Transverse colon (tissue), 4 donors: ENCODE measurements around the gene PERM1. TPM values are rescaled to one million over a fixed set of nuclear protein-coding genes. Genes with fewer than 3 reads are reported as not detected.
"Not testable (repeated sequence)": the region's sequence is repeated elsewhere in the genome, so short reads cannot be mapped to it uniquely, and the experiment has no call there.

ENCODE experiments used
- DNase-seq: peaks from one replicate; pipeline ENCODE4 v3.0.0-alpha.2; 2019
- H3K27ac ChIP-seq, 4 donors: fragments of 200-600 bp; sonication (generic); 2 replicates each; pipeline ENCODE4 v1.5.1; 2016 to 2018; ENCODE audit warnings: inconsistent platforms in 4 of 4
- H3K27me3 ChIP-seq: fragments of 200-600 bp; sonication (generic); 2 replicates; pipeline ENCODE4 v1.5.1; 2017; ENCODE audit warnings: inconsistent platforms
- H3K36me3 ChIP-seq, 4 donors: fragments of 200-600 bp; sonication (generic); 2 replicates each; pipeline ENCODE4 v1.5.1; 2017 to 2019; ENCODE audit warnings: inconsistent platforms in 4 of 4
- H3K4me1 ChIP-seq, 4 donors: fragments of 200-600 bp; sonication (generic); 2 replicates each; pipeline ENCODE4 v1.5.1; 2017 to 2020; ENCODE audit warnings: inconsistent platforms in 4 of 4
- H3K4me3 ChIP-seq, 4 donors: fragments of 200-600 bp; sonication (generic); 1 replicate in 1 of 4; 2 replicates in 3 of 4; pipeline versions ENCODE4 v1.5.1 to v1.6.1; 2017 to 2019; ENCODE audit warnings: inconsistent platforms in 4 of 4
- H3K9me3 ChIP-seq, 2 donors: fragments of 200-600 bp; sonication (generic); 2 replicates each; pipeline ENCODE4 v1.5.1; 2017 to 2019; ENCODE audit warnings: inconsistent platforms in 2 of 2
- EP300 ChIP-seq: sonication (generic); formaldehyde crosslinking; IDR thresholded peaks from one replicate; pipeline ENCODE4 v1.6.1; 2017; ENCODE audit warnings: antibody characterized with exemption, low read depth
- POLR2A ChIP-seq: fragments of 450-650 bp; IDR thresholded peaks from one replicate; pipeline ENCODE4 v1.6.1; 2016; ENCODE audit warnings: antibody characterized with exemption, mild to moderate bottlenecking, moderate library complexity
- POLR2AphosphoS5 ChIP-seq, 3 donors: sonication (generic); formaldehyde crosslinking; IDR thresholded peaks; one replicate each; pipeline ENCODE4 v1.6.1; 2016; ENCODE audit warnings: antibody characterized with exemption in 3 of 3
- WGBS, 2 donors: methylation state at CpG; one replicate each; pipeline ENCODE4 v1.1.5; 2018; ENCODE audit warnings: low coverage in 1 of 2; 5-methylcytosine and 5-hydroxymethylcytosine counted together
- in situ Hi-C, 4 donors: fragments of 200-750 bp; cut with MboI; loops; one replicate each; pipeline versions ENCODE4 v1.15.0 to v1.15.1; 2017; ENCODE audit warnings: low sequenced_read_pairs in 3 of 4, low pct_ligation_motif_present in 1 of 4, low pct_unique_long_range_greater_than_20kb in 1 of 4
- intact Hi-C: fragments of 100-400 bp; cut with DNase I; formaldehyde crosslinking; loops from one replicate; pipeline ENCODE4 v1.15.1; 2023; ENCODE audit warnings: low total_unique reads
- total RNA-seq, 4 donors: library from RNA; depleted of rRNA; stranded (reverse); fragments of >200 nt; gene quantifications; one replicate each; pipeline ENCODE4 v1.1.0, GENCODE V29; 2016
- TF ChIP-seq, protein P1 (sequence below), 5 experiments: fragments of 200-600 bp in 3 of 5; fragments of 450-650 bp in 2 of 5; sonication (generic) in 3 of 5; IDR thresholded peaks; 1 replicate in 2 of 5; 2 replicates in 3 of 5; pipeline ENCODE4 v1.5.1; 2016 to 2017; ENCODE audit warnings: antibody characterized with exemption in 5 of 5, inconsistent platforms in 3 of 5, mild to moderate bottlenecking in 2 of 5, moderate library complexity in 1 of 5

PERM1 gene
- total RNA-seq, 4 donors from 2014 or later = 0.14 TPM; not detected in 3

DNA sequence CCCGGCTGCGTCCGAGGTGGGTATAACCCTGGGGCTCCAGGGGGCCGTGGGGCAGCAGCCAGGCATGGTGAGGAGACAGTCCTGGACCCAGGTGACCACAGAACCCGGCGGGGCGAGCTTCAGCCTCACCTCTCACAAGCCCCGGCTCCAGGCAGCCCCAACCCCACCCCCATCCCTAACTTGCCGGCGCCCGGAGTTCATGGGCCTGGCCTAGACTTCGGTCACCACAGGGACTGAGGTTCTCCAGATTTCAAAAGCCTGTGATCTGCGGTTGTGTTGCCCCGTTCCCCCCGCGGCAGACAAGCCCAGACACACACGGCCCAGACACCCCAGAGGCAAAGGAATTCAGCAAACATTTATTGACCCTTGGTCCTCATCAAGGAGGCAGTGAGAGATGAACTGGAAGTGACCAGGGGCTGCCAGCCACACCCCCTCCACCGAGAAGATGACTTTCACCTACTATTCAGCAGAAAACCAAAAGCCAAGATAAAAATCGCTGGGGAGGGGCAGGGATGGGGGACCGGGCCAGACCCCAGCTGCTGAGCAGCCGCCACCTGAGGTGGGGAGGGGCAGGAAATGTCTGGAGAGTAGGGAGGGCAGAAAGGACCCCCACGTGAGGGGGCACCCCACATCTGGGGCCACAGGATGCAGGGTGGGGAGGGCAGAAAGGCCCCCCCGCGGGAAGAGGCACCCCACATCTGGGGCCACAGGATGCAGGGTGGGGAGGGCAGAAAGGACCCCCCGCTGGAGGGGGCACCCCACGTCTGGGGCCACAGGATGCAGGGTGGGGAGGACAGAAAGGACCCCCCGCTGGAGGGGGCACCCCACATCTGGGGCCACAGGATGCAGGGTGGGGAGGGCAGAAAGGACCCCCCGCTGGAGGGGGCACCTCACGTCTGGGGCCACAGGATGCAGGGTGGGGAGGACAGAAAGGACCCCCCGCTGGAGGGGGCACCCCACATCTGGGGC lies 14.1 kb upstream of the PERM1 start:
- Histone ChIP-seq H3K4me3 (no peak overlapping the region), H3K4me1 (peaks cover 8 to 32% (median 28%) of the 10 kb centered on the region in 4 donors), H3K27me3 (peaks cover 68% of the 10 kb centered on the region), H3K27ac (no peak overlapping the region), H3K9me3 (peaks cover 8 to 10% of the 10 kb centered on the region in 2 donors), H3K36me3 (no peaks in the 10 kb centered on the region)
- intact Hi-C loops (no loop called here), in situ Hi-C loops (no loop called here)
- 10 to 38% methylated on average over 6 to 25 of the region's 30 CpGs for WGBS, 2 donors
- TF ChIP-seq POLR2A = no peak
- TF ChIP-seq, protein P1, sequence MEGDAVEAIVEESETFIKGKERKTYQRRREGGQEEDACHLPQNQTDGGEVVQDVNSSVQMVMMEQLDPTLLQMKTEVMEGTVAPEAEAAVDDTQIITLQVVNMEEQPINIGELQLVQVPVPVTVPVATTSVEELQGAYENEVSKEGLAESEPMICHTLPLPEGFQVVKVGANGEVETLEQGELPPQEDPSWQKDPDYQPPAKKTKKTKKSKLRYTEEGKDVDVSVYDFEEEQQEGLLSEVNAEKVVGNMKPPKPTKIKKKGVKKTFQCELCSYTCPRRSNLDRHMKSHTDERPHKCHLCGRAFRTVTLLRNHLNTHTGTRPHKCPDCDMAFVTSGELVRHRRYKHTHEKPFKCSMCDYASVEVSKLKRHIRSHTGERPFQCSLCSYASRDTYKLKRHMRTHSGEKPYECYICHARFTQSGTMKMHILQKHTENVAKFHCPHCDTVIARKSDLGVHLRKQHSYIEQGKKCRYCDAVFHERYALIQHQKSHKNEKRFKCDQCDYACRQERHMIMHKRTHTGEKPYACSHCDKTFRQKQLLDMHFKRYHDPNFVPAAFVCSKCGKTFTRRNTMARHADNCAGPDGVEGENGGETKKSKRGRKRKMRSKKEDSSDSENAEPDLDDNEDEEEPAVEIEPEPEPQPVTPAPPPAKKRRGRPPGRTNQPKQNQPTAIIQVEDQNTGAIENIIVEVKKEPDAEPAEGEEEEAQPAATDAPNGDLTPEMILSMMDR (IDR thresholded peaks at IDR 0.05) = no peak
- TF ChIP-seq EP300 = no peak
- no peak for TF ChIP-seq POLR2AphosphoS5 (IDR thresholded peaks at IDR 0.05)
- no peak for DNase-seq

DNA sequence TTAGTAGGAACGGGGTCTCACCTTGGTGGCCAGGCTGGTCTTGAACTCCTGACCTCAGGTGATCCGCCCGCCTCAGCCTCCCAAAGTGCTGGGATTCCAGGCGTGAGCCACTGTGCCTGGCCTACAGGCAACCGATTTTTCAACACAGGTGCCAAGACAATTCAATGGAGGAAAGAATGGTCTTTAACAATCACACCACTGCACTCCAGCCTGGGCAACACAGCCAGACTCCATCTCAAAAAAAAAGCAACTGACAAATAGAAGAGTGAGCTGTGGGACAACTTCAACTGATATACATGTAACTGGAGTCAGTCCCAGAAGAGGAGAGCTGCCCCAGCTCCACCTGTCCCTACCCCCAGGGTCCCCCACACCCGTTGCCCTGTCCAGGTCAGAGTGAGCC lies 12.7 kb upstream of the PERM1 start:
- H3K27ac ChIP-seq, H3K4me3 ChIP-seq, H3K36me3 ChIP-seq, in situ Hi-C loops, intact Hi-C loops, DNase-seq: not testable (repeated sequence)
- Histone ChIP-seq H3K9me3 (peaks cover 8 to 10% of the 10 kb centered on the region in 2 donors), H3K4me1 (peaks cover 4 to 20% (median 17%) of the 10 kb centered on the region in 4 donors), H3K27me3 (peaks cover 66% of the 10 kb centered on the region)
- 89% methylated on average over 6 of the region's 6 CpGs; no CpG with 5 or more reads in 1 of the 2 donors for WGBS, 2 donors

- no peak overlapping the region for H3K4me3 ChIP-seq
- 80% methylated on average over 15 of the region's 15 CpGs; no CpG with 5 or more reads in 1 of the 2 donors for WGBS, 2 donors
- peaks cover 0 to 10% (median 6%) of the 10 kb centered on the region in 4 donors for H3K4me1 ChIP-seq
- TF ChIP-seq, protein P1 (IDR thresholded peaks at IDR 0.05) = no peak
- H3K27ac ChIP-seq = no peak overlapping the region
- peaks cover 60% of the 10 kb centered on the region for H3K27me3 ChIP-seq
- peaks cover 8 to 10% of the 10 kb centered on the region in 2 donors for H3K9me3 ChIP-seq
- in situ Hi-C loops (no loop called here), intact Hi-C loops (no loop called here)
- no peak for DNase-seq
- H3K36me3 ChIP-seq = no peaks in the 10 kb centered on the region
These were observed 11.6 kb upstream of the PERM1 start for GRCh38 chr1:993379-993995.

GRCh38 chr1:992362-992761 lies 10.5 kb upstream of the PERM1 start:
- no peak overlapping the region for H3K27ac ChIP-seq
- no peak for DNase-seq
- in situ Hi-C loops (no loop called here), intact Hi-C loops (no loop called here)
- H3K36me3 ChIP-seq = no peaks in the 10 kb centered on the region
- H3K9me3 ChIP-seq = peaks cover 8 to 10% of the 10 kb centered on the region in 2 donors
- 73 to 82% methylated on average over 7 of the region's 7 CpGs for WGBS, 2 donors
- no peak overlapping the region for H3K4me3 ChIP-seq
- H3K4me1 ChIP-seq = peaks cover 0 to 6% (median 2%) of the 10 kb centered on the region in 4 donors
- H3K27me3 ChIP-seq = peaks cover 53% of the 10 kb centered on the region
- TF ChIP-seq POLR2AphosphoS5 (IDR thresholded peaks at IDR 0.05) (no peak), POLR2A (no peak), EP300 (no peak)
- TF ChIP-seq, protein P1 (IDR thresholded peaks at IDR 0.05) = no peak
